Muscle layer of duodenum (tissue), 2 donors: ENCODE measurements around the gene GRIK2.

Source experiments
- H3K27ac ChIP-seq: one replicate; pipeline ENCODE4 v1.7.0; 2013; ENCODE audit warnings: mild to moderate bottlenecking, low read length
- H3K27me3 ChIP-seq: one replicate; pipeline ENCODE4 v1.7.0; 2013; ENCODE audit warnings: low read depth, mild to moderate bottlenecking, control low read depth, low read length
- H3K36me3 ChIP-seq, 2 donors: one replicate each; pipeline ENCODE4 v1.7.0; 2013; ENCODE audit warnings: low read length in 2 of 2, control low read depth in 1 of 2, mild to moderate bottlenecking in 1 of 2; ENCODE audit not compliant: insufficient read depth in 2 of 2, control insufficient read depth in 1 of 2
- H3K4me1 ChIP-seq, 2 donors: one replicate each; pipeline ENCODE4 v1.7.0; 2013; ENCODE audit warnings: low read length in 2 of 2, mild to moderate bottlenecking in 2 of 2, control low read depth in 1 of 2, moderate library complexity in 1 of 2; ENCODE audit not compliant: insufficient read depth in 2 of 2, control insufficient read depth in 1 of 2
- H3K4me3 ChIP-seq, 2 donors: one replicate each; pipeline ENCODE4 v1.7.0; 2013; ENCODE audit warnings: low read length in 2 of 2, low read depth in 1 of 2, mild to moderate bottlenecking in 1 of 2
- H3K9me3 ChIP-seq, 2 donors: one replicate each; pipeline ENCODE4 v1.7.0; 2013; ENCODE audit warnings: low read length in 2 of 2, control low read depth in 1 of 2, mild to moderate bottlenecking in 1 of 2; ENCODE audit not compliant: control insufficient read depth in 1 of 2
- donor health status: healthy.

The GRIK2 gene

GRCh38 chr6:101682937-101683336 lies 289.4 kb downstream of the GRIK2 start:
- H3K27me3 ChIP-seq, result no peaks in the 10 kb centered on the region
- H3K4me3 ChIP-seq, result no peak overlapping the region
- H3K27ac ChIP-seq, result no peak overlapping the region
- no peaks in the 10 kb centered on the region for H3K4me1 ChIP-seq
- no peaks in the 10 kb centered on the region for H3K36me3 ChIP-seq
- H3K9me3 ChIP-seq, result no peaks in the 10 kb centered on the region

GRCh38 chr6:101683884-101684283 lies 290.4 kb downstream of the GRIK2 start:
- Histone ChIP-seq H3K4me3 (no peak overlapping the region), H3K27ac (no peak overlapping the region), H3K36me3 (no peaks in the 10 kb centered on the region), H3K27me3 (no peaks in the 10 kb centered on the region), H3K9me3 (no peaks in the 10 kb centered on the region), H3K4me1 (no peaks in the 10 kb centered on the region)

- Histone ChIP-seq H3K4me1 (no peaks in the 10 kb centered on the region), H3K27ac (no peak overlapping the region), H3K36me3 (no peaks in the 10 kb centered on the region), H3K27me3 (no peaks in the 10 kb centered on the region), H3K9me3 (no peaks in the 10 kb centered on the region), H3K4me3 (no peak overlapping the region)
These were observed 293.1 kb downstream of the GRIK2 start for GRCh38 chr6:101686653-101687052.

GRCh38 chr6:101689156-101689555 lies 295.6 kb downstream of the GRIK2 start:
- Histone ChIP-seq H3K27me3 (no peaks in the 10 kb centered on the region), H3K9me3 (no peaks in the 10 kb centered on the region), H3K27ac (no peak overlapping the region), H3K4me1 (no peaks in the 10 kb centered on the region), H3K36me3 (no peaks in the 10 kb centered on the region), H3K4me3 (no peak overlapping the region)

GRCh38 chr6:101689695-101690094 lies 296.2 kb downstream of the GRIK2 start:
- H3K27ac ChIP-seq, result no peak overlapping the region
- H3K9me3 ChIP-seq, result no peaks in the 10 kb centered on the region
- no peaks in the 10 kb centered on the region for H3K36me3 ChIP-seq
- no peaks in the 10 kb centered on the region for H3K27me3 ChIP-seq
- no peaks in the 10 kb centered on the region for H3K4me1 ChIP-seq
- H3K4me3 ChIP-seq, result no peak overlapping the region

- Histone ChIP-seq H3K27me3 (no peaks in the 10 kb centered on the region), H3K4me1 (no peaks in the 10 kb centered on the region), H3K27ac (no peak overlapping the region), H3K4me3 (no peak overlapping the region), H3K36me3 (no peaks in the 10 kb centered on the region), H3K9me3 (no peaks in the 10 kb centered on the region)
These were observed 307.1 kb downstream of the GRIK2 start for GRCh38 chr6:101700655-101701054.

GRCh38 chr6:101703311-101703710 lies 309.8 kb downstream of the GRIK2 start:
- no peaks in the 10 kb centered on the region for H3K9me3 ChIP-seq
- no peaks in the 10 kb centered on the region for H3K36me3 ChIP-seq
- H3K27me3 ChIP-seq, result no peaks in the 10 kb centered on the region
- no peak overlapping the region for H3K4me3 ChIP-seq
- H3K27ac ChIP-seq, result no peak overlapping the region
- no peaks in the 10 kb centered on the region for H3K4me1 ChIP-seq

GRCh38 chr6:101705866-101706265 lies 312.4 kb downstream of the GRIK2 start:
- no peak overlapping the region for H3K4me3 ChIP-seq
- H3K27me3 ChIP-seq, result no peaks in the 10 kb centered on the region
- H3K4me1 ChIP-seq, result no peaks in the 10 kb centered on the region
- no peak overlapping the region for H3K27ac ChIP-seq
- H3K36me3 ChIP-seq, result no peaks in the 10 kb centered on the region
- no peaks in the 10 kb centered on the region for H3K9me3 ChIP-seq

GRCh38 chr6:101706576-101706975 lies 313.1 kb downstream of the GRIK2 start:
- Histone ChIP-seq H3K4me3 (no peak overlapping the region), H3K36me3 (no peaks in the 10 kb centered on the region), H3K4me1 (no peaks in the 10 kb centered on the region), H3K9me3 (no peaks in the 10 kb centered on the region), H3K27ac (no peak overlapping the region), H3K27me3 (no peaks in the 10 kb centered on the region)

- Histone ChIP-seq H3K9me3 (no peaks in the 10 kb centered on the region), H3K4me3 (no peak overlapping the region), H3K27ac (no peak overlapping the region), H3K4me1 (no peaks in the 10 kb centered on the region), H3K36me3 (no peaks in the 10 kb centered on the region), H3K27me3 (no peaks in the 10 kb centered on the region)
These were observed 318.0 kb downstream of the GRIK2 start for GRCh38 chr6:101711518-101711917.

- Histone ChIP-seq H3K27me3 (no peaks in the 10 kb centered on the region), H3K4me3 (no peak overlapping the region), H3K36me3 (no peaks in the 10 kb centered on the region)
These were observed 322.9 kb downstream of the GRIK2 start for GRCh38 chr6:101716387-101716786.

GRCh38 chr6:101716810-101717209 lies 323.3 kb downstream of the GRIK2 start:
- H3K9me3 ChIP-seq, result no peaks in the 10 kb centered on the region
- H3K4me3 ChIP-seq, result no peak overlapping the region
- no peaks in the 10 kb centered on the region for H3K36me3 ChIP-seq
- H3K27ac ChIP-seq, result no peak overlapping the region
- no peaks in the 10 kb centered on the region for H3K4me1 ChIP-seq
- H3K27me3 ChIP-seq, result no peaks in the 10 kb centered on the region

More at GRCh38 chr6:101716387-101716786, 322.9 kb downstream of the GRIK2 start:
- no peak overlapping the region for H3K27ac ChIP-seq
- H3K9me3 ChIP-seq, result no peaks in the 10 kb centered on the region
- H3K4me1 ChIP-seq, result no peaks in the 10 kb centered on the region
